Spleen (tissue), 11 donors: ENCODE measurements around the gene NOL11. TPM values are rescaled to one million over a fixed set of nuclear protein-coding genes. Genes with fewer than 3 reads are reported as not detected.

ENCODE experiments used
- DNase-seq: peaks from one replicate; pipeline ENCODE4 v3.0.0-alpha.2; 2020
- H3K27ac ChIP-seq, 8 donors: fragments of 200-600 bp; sonication (generic) in 7 of 8; 1 replicate in 4 of 8; 2 replicates in 4 of 8; pipeline versions ENCODE4 v1.5.0 to v1.8.0; 2016 to 2021; ENCODE audit warnings: inconsistent platforms in 4 of 8, mild to moderate bottlenecking in 4 of 8, moderate library complexity in 1 of 8
- H3K27me3 ChIP-seq, 7 donors: fragments of 200-600 bp; sonication (generic) in 6 of 7; replicated peaks in 1 of 7; 1 replicate in 4 of 7; 2 replicates in 3 of 7; pipeline versions ENCODE4 v1.5.0 to v1.8.0; 2016 to 2021; ENCODE audit warnings: inconsistent platforms in 3 of 7, mild to moderate bottlenecking in 1 of 7
- H3K36me3 ChIP-seq, 6 donors: fragments of 200-600 bp; sonication (generic) in 5 of 6; 1 replicate in 4 of 6; 2 replicates in 2 of 6; pipeline versions ENCODE4 v1.5.0 to v1.8.0; 2016 to 2021; ENCODE audit warnings: inconsistent platforms in 2 of 6
- H3K4me1 ChIP-seq, 6 donors: fragments of 200-600 bp; sonication (generic) in 5 of 6; 1 replicate in 3 of 6; 2 replicates in 3 of 6; pipeline versions ENCODE4 v1.5.0 to v1.8.0; 2016 to 2021; ENCODE audit warnings: inconsistent platforms in 3 of 6
- H3K4me3 ChIP-seq, 8 donors: fragments of 200-600 bp; sonication (generic) in 7 of 8; 1 replicate in 4 of 8; 2 replicates in 4 of 8; pipeline versions ENCODE4 v1.5.0 to v1.8.0; 2016 to 2021; ENCODE audit warnings: inconsistent platforms in 4 of 8, mild to moderate bottlenecking in 4 of 8, moderate library complexity in 2 of 8
- H3K9me3 ChIP-seq, 8 donors: fragments of 200-600 bp; sonication (generic) in 7 of 8; 1 replicate in 4 of 8; 2 replicates in 4 of 8; pipeline versions ENCODE4 v1.5.0 to v1.8.0; 2016 to 2021; ENCODE audit warnings: inconsistent platforms in 4 of 8
- POLR2A ChIP-seq, 3 donors: fragments of 450-650 bp; IDR thresholded peaks; one replicate each; pipeline ENCODE4 v1.5.1; 2017; ENCODE audit warnings: antibody characterized with exemption in 3 of 3, mild to moderate bottlenecking in 1 of 3
- POLR2AphosphoS5 ChIP-seq, 3 donors: sonication (generic); formaldehyde crosslinking; IDR thresholded peaks; one replicate each; pipeline ENCODE4 v1.5.1; 2017; ENCODE audit warnings: antibody characterized with exemption in 3 of 3
- WGBS, 5 donors: extraction: QIAGEN DNeasy Blood & Tissue Kit in 3 of 5; methylation state at CpG; one replicate each; pipeline versions ENCODE4 v1.1.5 to v1.1.7; 2013 to 2018; 5-methylcytosine and 5-hydroxymethylcytosine counted together
- intact Hi-C: fragments of 100-400 bp; cut with DNase I; formaldehyde crosslinking; loops from one replicate; pipeline ENCODE4 v1.15.0; 2023; ENCODE audit warnings: low total_unique reads
- polyA plus RNA-seq, 3 donors: library from polyadenylated mRNA; stranded (reverse); fragments of 200-250 nt; gene quantifications; one replicate each; pipeline ENCODE4 v1.2.1, GENCODE V29; 2013
- total RNA-seq, 7 donors: library from RNA; depleted of rRNA in 3 of 7; stranded (reverse); fragments of >200 nt in 3 of 7; fragmentation: NEBNext Ultra II Directional in 4 of 7; extraction: Animal tissue kit (Norgen Biotek cat#: 25700) in 4 of 7; gene quantifications; one replicate each; pipeline versions ENCODE4 v1.1.0 to v1.2.1, GENCODE V29; 2016 to 2021
- TF ChIP-seq, protein P1 (sequence below), 11 experiments: fragments of 200-600 bp in 7 of 11; fragments of 450-650 bp in 4 of 11; sonication (generic) in 4 of 11; IDR thresholded peaks in 8 of 11; conservative IDR thresholded peaks in 3 of 11; 1 replicate in 7 of 11; 2 replicates in 4 of 11; pipeline versions ENCODE4 v1.4.0 to v1.8.0; 2016 to 2021; ENCODE audit warnings: antibody characterized with exemption in 11 of 11, inconsistent platforms in 4 of 11, mild to moderate bottlenecking in 1 of 11
- donor health status: healthy with polysubstance abuse.
- donor health status: DM: no; HTN: no; CAD: no; lungs with moderate emphysema.
- donor health status: DM: no; HTN: no; CAD: no.
- donor health status: Bipolar disorder and iron deficiency.
- donor health status: healthy.
- donor health status: DM: no; HTN: no; CAD: no.
- donor health status: DM: yes; HTN: yes; CAD: no.

NOL11 gene
- total and polyA plus RNA-seq, 10 donors, result 30.7 to 49.7 (median 42.0) TPM

- no peak for DNase-seq
- Histone ChIP-seq H3K27ac (no peak overlapping the region), H3K4me1 (peaks cover 0 to 6% (median 4%) of the 10 kb centered on the region in 6 donors), H3K36me3 (peaks cover 0 to 12% (median 0%) of the 10 kb centered on the region in 6 donors), H3K9me3 (no peaks in the 10 kb centered on the region), H3K27me3 (no peaks in the 10 kb centered on the region), H3K4me3 (no peak overlapping the region)
- intact Hi-C loops, result loop anchor here (5.0 kb wide), 1 partner anchor 309 kb away; the partner anchor contains the start of gene PITPNC1
- 73 to 85% (median 81%) methylated on average over 2 of the region's 2 CpGs for WGBS, 5 donors
- no peak for TF ChIP-seq POLR2AphosphoS5 (IDR thresholded peaks at IDR 0.05)
- TF ChIP-seq, protein P1, sequence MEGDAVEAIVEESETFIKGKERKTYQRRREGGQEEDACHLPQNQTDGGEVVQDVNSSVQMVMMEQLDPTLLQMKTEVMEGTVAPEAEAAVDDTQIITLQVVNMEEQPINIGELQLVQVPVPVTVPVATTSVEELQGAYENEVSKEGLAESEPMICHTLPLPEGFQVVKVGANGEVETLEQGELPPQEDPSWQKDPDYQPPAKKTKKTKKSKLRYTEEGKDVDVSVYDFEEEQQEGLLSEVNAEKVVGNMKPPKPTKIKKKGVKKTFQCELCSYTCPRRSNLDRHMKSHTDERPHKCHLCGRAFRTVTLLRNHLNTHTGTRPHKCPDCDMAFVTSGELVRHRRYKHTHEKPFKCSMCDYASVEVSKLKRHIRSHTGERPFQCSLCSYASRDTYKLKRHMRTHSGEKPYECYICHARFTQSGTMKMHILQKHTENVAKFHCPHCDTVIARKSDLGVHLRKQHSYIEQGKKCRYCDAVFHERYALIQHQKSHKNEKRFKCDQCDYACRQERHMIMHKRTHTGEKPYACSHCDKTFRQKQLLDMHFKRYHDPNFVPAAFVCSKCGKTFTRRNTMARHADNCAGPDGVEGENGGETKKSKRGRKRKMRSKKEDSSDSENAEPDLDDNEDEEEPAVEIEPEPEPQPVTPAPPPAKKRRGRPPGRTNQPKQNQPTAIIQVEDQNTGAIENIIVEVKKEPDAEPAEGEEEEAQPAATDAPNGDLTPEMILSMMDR (IDR thresholded peaks at IDR 0.05 in 8 of 11, conservative IDR thresholded peaks at IDR 0.05 in 3 of 11), result no peak
- no peak for TF ChIP-seq POLR2A (IDR thresholded peaks at IDR 0.05)
Measured at GRCh38 chr17:67686241-67686640, 31.5 kb upstream of the NOL11 start.

DNA sequence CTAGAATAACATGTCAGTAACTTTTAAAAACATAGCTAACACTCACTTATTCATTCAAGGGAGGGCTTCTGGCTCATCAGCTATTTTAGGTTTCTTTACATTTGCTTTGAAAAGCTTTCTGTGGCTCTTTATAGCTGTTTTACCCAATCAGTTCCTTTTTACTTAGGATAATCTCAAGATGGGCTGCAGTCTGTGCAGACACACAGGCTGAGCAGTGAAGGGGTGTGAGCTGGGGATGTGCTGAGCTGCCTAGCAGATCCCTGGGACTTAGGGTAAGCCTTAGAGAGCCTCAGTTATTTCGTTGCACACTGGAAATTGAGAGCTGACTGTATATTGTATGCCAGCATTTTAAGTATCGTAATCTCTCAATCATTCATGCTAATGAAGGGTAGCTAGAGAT, 30.2 kb upstream of the NOL11 start:
- Histone ChIP-seq H3K9me3 (no peaks in the 10 kb centered on the region), H3K4me3 (no peak overlapping the region), H3K27ac (no peak overlapping the region), H3K36me3 (peaks cover 0 to 16% (median 0%) of the 10 kb centered on the region in 6 donors), H3K27me3 (no peaks in the 10 kb centered on the region), H3K4me1 (peaks cover 0 to 6% (median 4%) of the 10 kb centered on the region in 6 donors)
- no peak for DNase-seq
- TF ChIP-seq, protein P1 (IDR thresholded peaks at IDR 0.05 in 8 of 11, conservative IDR thresholded peaks at IDR 0.05 in 3 of 11), result no peak
- TF ChIP-seq POLR2AphosphoS5 (IDR thresholded peaks at IDR 0.05) (no peak), POLR2A (IDR thresholded peaks at IDR 0.05) (no peak)
- WGBS, 5 donors, result 86 to 96% (median 95%) methylated on average over 2 of the region's 2 CpGs
- intact Hi-C loops, result loop anchor here (5.0 kb wide), 1 partner anchor 310 kb away; the partner anchor contains the start of gene PITPNC1

DNA sequence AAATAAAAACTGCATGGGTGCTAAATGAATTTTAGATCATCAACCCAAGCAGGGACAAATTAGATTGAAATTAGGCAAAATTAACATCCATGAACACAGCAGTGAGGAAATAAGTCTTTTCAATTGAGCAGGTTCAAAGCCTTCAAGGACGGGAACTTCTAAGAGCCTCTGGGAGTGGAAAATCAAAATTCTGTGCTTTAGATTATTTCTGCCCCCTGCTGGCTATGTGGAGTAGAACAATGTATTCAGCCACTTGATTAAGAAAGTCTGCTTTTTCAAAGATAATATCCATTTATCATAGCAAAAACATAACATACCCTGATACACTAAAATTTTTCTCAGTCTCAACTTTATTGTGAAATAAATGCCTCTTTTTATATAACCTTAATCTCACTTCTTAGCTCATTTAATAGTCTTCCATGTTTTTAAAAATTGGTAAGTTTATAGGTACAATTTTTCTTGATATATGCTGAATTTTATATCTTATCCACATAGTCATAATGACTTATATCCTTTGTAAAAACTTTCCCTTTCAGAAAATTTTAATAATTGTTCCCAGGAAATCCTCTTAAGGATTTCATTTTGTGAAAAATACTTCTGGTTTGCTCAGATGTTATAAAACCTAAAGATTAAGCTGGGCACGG, 28.1 kb upstream of the NOL11 start:
- Histone ChIP-seq H3K36me3 (peaks cover 0 to 34% (median 6%) of the 10 kb centered on the region in 6 donors), H3K4me1 (peaks cover 0 to 6% (median 4%) of the 10 kb centered on the region in 6 donors), H3K27me3 (no peaks in the 10 kb centered on the region), H3K9me3 (no peaks in the 10 kb centered on the region), H3K4me3 (no peak overlapping the region), H3K27ac (no peak overlapping the region)
- intact Hi-C loops, result loop anchor here (5.0 kb wide), 1 partner anchor 312 kb away; the partner anchor contains the start of gene PITPNC1
- no peak for DNase-seq
- TF ChIP-seq POLR2A (IDR thresholded peaks at IDR 0.05) (no peak), POLR2AphosphoS5 (IDR thresholded peaks at IDR 0.05) (no peak)
- TF ChIP-seq, protein P1 (IDR thresholded peaks at IDR 0.05 in 8 of 11, conservative IDR thresholded peaks at IDR 0.05 in 3 of 11), result peak; percentile 28 to 82 (median 77)
- 44 to 51% (median 50%) methylated on average over 2 of the region's 2 CpGs for WGBS, 5 donors

GRCh38 chr17:67693811-67694210, 23.9 kb upstream of the NOL11 start:
- peaks cover 0 to 21% (median 6%) of the 10 kb centered on the region in 6 donors for H3K36me3 ChIP-seq
- intact Hi-C loops, result no loop called here

More at GRCh38 chr17:67693811-67694210, 23.9 kb upstream of the NOL11 start:
- Histone ChIP-seq H3K4me1 (peaks cover 0 to 6% (median 4%) of the 10 kb centered on the region in 6 donors), H3K27ac (no peak overlapping the region), H3K9me3 (no peaks in the 10 kb centered on the region), H3K27me3 (no peaks in the 10 kb centered on the region), H3K4me3 (no peak overlapping the region)
- no peak for TF ChIP-seq POLR2AphosphoS5 (IDR thresholded peaks at IDR 0.05)
- TF ChIP-seq, protein P1 (IDR thresholded peaks at IDR 0.05 in 8 of 11, conservative IDR thresholded peaks at IDR 0.05 in 3 of 11), result no peak
- TF ChIP-seq POLR2A (IDR thresholded peaks at IDR 0.05), result no peak
- DNase-seq, result no peak
